Upper lobe of left lung (tissue), 4 donors: ENCODE data around the gene OR56A1.

ENCODE experiments used
- CTCF ChIP-seq, 6 experiments: fragments of 450-650 bp in 4 of 6; fragments of 200-600 bp in 2 of 6; sonication (generic) in 2 of 6; IDR thresholded peaks; one replicate each; pipeline ENCODE4 v1.5.1; 2016 to 2019; ENCODE audit warnings: antibody characterized with exemption in 6 of 6
- EP300 ChIP-seq, 4 donors: sonication (generic); formaldehyde crosslinking; IDR thresholded peaks; one replicate each; pipeline ENCODE4 v1.5.1; 2017; ENCODE audit warnings: antibody characterized with exemption in 4 of 4, control low read depth in 2 of 4
- POLR2A ChIP-seq, 4 donors: fragments of 450-650 bp; IDR thresholded peaks; one replicate each; pipeline ENCODE4 v1.5.1; 2016 to 2017; ENCODE audit warnings: antibody characterized with exemption in 4 of 4, mild to moderate bottlenecking in 2 of 4
- POLR2AphosphoS5 ChIP-seq, 2 donors: sonication (generic); formaldehyde crosslinking; IDR thresholded peaks; one replicate each; pipeline ENCODE4 v1.5.1; 2017; ENCODE audit warnings: antibody characterized with exemption in 2 of 2

GRCh38 chr11:6067502-6067901 lies 36.9 kb upstream of the OR56A1 start:
- TF ChIP-seq POLR2AphosphoS5 (IDR thresholded peaks at IDR 0.05) = no peak
- no peak for TF ChIP-seq POLR2A (IDR thresholded peaks at IDR 0.05)
- TF ChIP-seq CTCF (IDR thresholded peaks at IDR 0.05) = no peak
- no peak for TF ChIP-seq EP300 (IDR thresholded peaks at IDR 0.05)
